Vagina (tissue), 2 donors: ENCODE data around the gene GAGE12F.
"Not testable (repeated sequence)": the region's sequence is repeated elsewhere in the genome, so short reads cannot be mapped to it uniquely, and the experiment has no call there.

Experiments
- CTCF ChIP-seq, 3 experiments: fragments of 450-650 bp in 2 of 3; fragments of 200-600 bp in 1 of 3; sonication (generic) in 1 of 3; IDR thresholded peaks; one replicate each; pipeline ENCODE4 v1.5.1; 2017 to 2019; ENCODE audit warnings: antibody characterized with exemption in 3 of 3, mild to moderate bottlenecking in 2 of 3, moderate library complexity in 2 of 3
- POLR2A ChIP-seq, 2 donors: fragments of 450-650 bp; IDR thresholded peaks; one replicate each; pipeline ENCODE4 v1.6.1; 2017; ENCODE audit warnings: antibody characterized with exemption in 2 of 2, mild to moderate bottlenecking in 2 of 2, moderate library complexity in 2 of 2
- POLR2AphosphoS5 ChIP-seq, 2 donors: sonication (generic); formaldehyde crosslinking; IDR thresholded peaks; one replicate each; pipeline ENCODE4 v1.9.0; 2017; ENCODE audit warnings: antibody characterized with exemption in 2 of 2, mild to moderate bottlenecking in 2 of 2, low read depth in 1 of 2; ENCODE audit not compliant: insufficient read depth in 1 of 2

GRCh38 chrX:49560542-49560941 is at the start of gene GAGE12F:
- not testable (repeated sequence) for TF ChIP-seq CTCF (IDR thresholded peaks at IDR 0.05); POLR2A (IDR thresholded peaks at IDR 0.05); POLR2AphosphoS5 (IDR thresholded peaks at IDR 0.05; ENCODE audit: insufficient read depth in 1 of 2, low read depth in 1 of 2)
